K562 (cell line): Measurements from ENCODE around the gene SERHL2. TPM values are rescaled to one million over a fixed set of nuclear protein-coding genes. Genes with fewer than 3 reads are reported as not detected.

Experiments used
- BDP1 ChIP-seq: IDR thresholded peaks from 3 replicates; pipeline ENCODE4 v1.6.1; 2011; ENCODE audit not compliant: insufficient read length, insufficient read depth
- ELF1 ChIP-seq: fragments of 200-800 bp; sonication (Bioruptor generic); IDR thresholded peaks from 2 replicates; pipeline ENCODE4 v1.6.1; 2016; ENCODE audit warnings: missing genetic modification characterization, missing compliant biosample characterization
- GTF2E2 ChIP-seq: fragments of 200-800 bp; sonication (Bioruptor generic); IDR thresholded peaks from 2 replicates; pipeline ENCODE4 v1.6.1; 2016; ENCODE audit warnings: missing genetic modification characterization, missing compliant biosample characterization
- MAZ ChIP-seq, 2 experiments: fragments of 450-650 bp in 1 of 2; sonication (generic) in 1 of 2; formaldehyde crosslinking; IDR thresholded peaks in 1 of 2; conservative IDR thresholded peaks in 1 of 2; 2 replicates each; pipeline versions ENCODE4 v1.4.0 to v1.5.0; 2020; ENCODE audit warnings: mild to moderate bottlenecking in 1 of 2, missing genetic modification reagents in 1 of 2
- MYC ChIP-seq, 2 experiments: fragments of 250-450 bp in 1 of 2; sonication (Bioruptor Pico) in 1 of 2; IDR thresholded peaks; 2 replicates each; pipeline versions ENCODE4 v1.5.1 to v1.6.1; 2012 to 2021; ENCODE audit warnings: low read depth in 2 of 2, borderline replicate concordance in 1 of 2, improper control_type of control experiment in 1 of 2, low read length in 1 of 2, mild to moderate bottlenecking in 1 of 2, moderate library complexity in 1 of 2
- PHF8 ChIP-seq: fragments of 200-600 bp; sonication (generic); IDR thresholded peaks from 2 replicates; pipeline ENCODE4 v1.6.1; 2012; ENCODE audit warnings: mixed run types, mild to moderate bottlenecking, inconsistent platforms, low read length, moderate library complexity, borderline replicate concordance
- SOX6 ChIP-seq: fragments of 450-650 bp; IDR thresholded peaks from 2 replicates; pipeline ENCODE4 v1.6.1; 2014; ENCODE audit warnings: mild to moderate bottlenecking
- ZFX ChIP-seq: sonication (generic); formaldehyde crosslinking; IDR thresholded peaks from 2 replicates; pipeline ENCODE4 v1.8.0; 2022; ENCODE audit warnings: mild to moderate bottlenecking, missing genetic modification reagents, moderate library complexity
- ZNF561 ChIP-seq: fragments of 450-650 bp; formaldehyde crosslinking; conservative IDR thresholded peaks from 2 replicates; pipeline ENCODE4 v1.4.0; 2020; ENCODE audit warnings: mild to moderate bottlenecking, moderate library complexity
- polyA plus RNA-seq, 8 experiments: library from polyadenylated mRNA; depleted of rRNA in 4 of 8; stranded (reverse) in 5 of 8; unstranded in 3 of 8; fragments of >200 nt; fragmentation: Nextera tagmentation in 2 of 8; fragmentation: Illumina TruSeq in 1 of 8; extraction: Ambion mirVana in 2 of 8; extraction: Trizol in 1 of 8; gene quantifications; 2 replicates each; pipeline versions ENCODE4 v1.2.1 to v1.2.3, GENCODE V29; 2011 to 2014; ENCODE audit warnings: inconsistent platforms in 1 of 8, missing spikeins in 1 of 8
- total RNA-seq, 7 experiments: library from RNA; depleted of rRNA in 6 of 7; stranded (reverse); fragments of >200 nt in 6 of 7; fragmentation: Illumina TruSeq in 2 of 7; extraction: Trizol in 2 of 7; gene quantifications; 2 replicates each; pipeline versions ENCODE4 v1.2.1 to v1.2.3, GENCODE V29; 2011 to 2021; ENCODE audit warnings: low replicate concordance in 1 of 7
- TF ChIP-seq, protein P1 (sequence below), 2 experiments: fragments of 450-650 bp in 1 of 2; sonication (generic) in 1 of 2; formaldehyde crosslinking in 1 of 2; IDR thresholded peaks; 2 replicates each; pipeline versions ENCODE4 v1.7.1 to v1.9.0; 2016 to 2022; ENCODE audit warnings: inconsistent platforms in 1 of 2, mild to moderate bottlenecking in 1 of 2, missing genetic modification reagents in 1 of 2

The SERHL2 gene
- total and polyA plus RNA-seq, 9 of the 15 experiments (the other 6 are each of a cell fraction or from before 2014, with no cell fraction given): 19.9 to 62.6 (median 25.2) TPM

DNA sequence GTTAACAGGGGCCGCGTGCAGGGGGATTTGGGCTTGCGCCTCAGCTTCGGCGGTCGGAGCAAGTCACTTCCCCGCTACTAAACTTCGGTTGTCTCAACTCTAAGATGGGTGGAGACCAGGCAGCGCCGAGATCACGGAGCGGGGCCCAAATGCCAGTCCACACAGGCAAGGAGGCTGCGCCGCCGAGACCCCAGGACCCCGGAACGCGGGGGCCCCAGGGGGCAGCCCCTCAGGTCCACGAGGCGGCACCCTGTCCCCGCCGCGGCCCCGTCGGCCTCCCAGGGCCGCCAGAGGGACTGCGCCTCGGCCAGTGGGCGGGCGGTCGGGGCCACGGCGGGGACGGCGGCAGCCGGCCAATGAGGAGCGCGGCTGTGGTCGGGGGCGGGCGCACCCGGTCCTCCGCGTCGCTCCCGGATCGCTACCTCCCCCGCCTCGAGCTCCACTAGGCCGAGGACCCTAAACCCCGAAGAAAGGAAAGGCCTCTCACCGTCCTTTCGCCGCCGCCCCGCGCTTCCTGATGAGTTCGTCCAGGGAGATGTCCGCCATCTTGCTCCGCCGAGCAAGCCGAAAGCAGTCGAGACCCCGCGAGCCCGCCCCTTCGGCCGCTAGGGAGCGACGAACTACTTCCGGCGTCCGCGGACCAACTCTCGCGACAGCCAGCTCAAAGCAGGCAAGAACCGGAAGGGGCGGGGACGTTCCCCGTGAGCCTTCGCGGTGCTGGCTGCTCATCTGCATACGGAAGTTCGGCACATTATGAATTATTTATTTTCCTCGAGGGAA, 60.7 kb downstream of the SERHL2 start, which contains the start of gene POLDIP3 (continued):
- TF ChIP-seq, protein P1, sequence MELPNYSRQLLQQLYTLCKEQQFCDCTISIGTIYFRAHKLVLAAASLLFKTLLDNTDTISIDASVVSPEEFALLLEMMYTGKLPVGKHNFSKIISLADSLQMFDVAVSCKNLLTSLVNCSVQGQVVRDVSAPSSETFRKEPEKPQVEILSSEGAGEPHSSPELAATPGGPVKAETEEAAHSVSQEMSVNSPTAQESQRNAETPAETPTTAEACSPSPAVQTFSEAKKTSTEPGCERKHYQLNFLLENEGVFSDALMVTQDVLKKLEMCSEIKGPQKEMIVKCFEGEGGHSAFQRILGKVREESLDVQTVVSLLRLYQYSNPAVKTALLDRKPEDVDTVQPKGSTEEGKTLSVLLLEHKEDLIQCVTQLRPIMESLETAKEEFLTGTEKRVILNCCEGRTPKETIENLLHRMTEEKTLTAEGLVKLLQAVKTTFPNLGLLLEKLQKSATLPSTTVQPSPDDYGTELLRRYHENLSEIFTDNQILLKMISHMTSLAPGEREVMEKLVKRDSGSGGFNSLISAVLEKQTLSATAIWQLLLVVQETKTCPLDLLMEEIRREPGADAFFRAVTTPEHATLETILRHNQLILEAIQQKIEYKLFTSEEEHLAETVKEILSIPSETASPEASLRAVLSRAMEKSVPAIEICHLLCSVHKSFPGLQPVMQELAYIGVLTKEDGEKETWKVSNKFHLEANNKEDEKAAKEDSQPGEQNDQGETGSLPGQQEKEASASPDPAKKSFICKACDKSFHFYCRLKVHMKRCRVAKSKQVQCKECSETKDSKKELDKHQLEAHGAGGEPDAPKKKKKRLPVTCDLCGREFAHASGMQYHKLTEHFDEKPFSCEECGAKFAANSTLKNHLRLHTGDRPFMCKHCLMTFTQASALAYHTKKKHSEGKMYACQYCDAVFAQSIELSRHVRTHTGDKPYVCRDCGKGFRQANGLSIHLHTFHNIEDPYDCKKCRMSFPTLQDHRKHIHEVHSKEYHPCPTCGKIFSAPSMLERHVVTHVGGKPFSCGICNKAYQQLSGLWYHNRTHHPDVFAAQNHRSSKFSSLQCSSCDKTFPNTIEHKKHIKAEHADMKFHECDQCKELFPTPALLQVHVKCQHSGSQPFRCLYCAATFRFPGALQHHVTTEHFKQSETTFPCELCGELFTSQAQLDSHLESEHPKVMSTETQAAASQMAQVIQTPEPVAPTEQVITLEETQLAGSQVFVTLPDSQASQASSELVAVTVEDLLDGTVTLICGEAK (IDR thresholded peaks at IDR 0.05): peak; percentile 96
- TF ChIP-seq, protein P1 (CRISPR knock-in tag; IDR thresholded peaks at IDR 0.05): no peak
- TF ChIP-seq SOX6 (0 out of 2 replicates have a peak, but pooled peaks have one; percentile 10), MYC (IDR thresholded peaks at IDR 0.05; ENCODE audit: low read depth, low read length) (peak; percentile 60), MYC (CRISPR knock-in tag; IDR thresholded peaks at IDR 0.05; ENCODE audit: borderline replicate concordance, low read depth) (no peak), ZNF561 (CRISPR knock-in tag) (no peak), MAZ (CRISPR knock-in tag; conservative IDR thresholded peaks at IDR 0.05 in 1 of 2, IDR thresholded peaks at IDR 0.05 in 1 of 2) (peak; percentile 19 to 44; a peak in 1 of 4 replicates), GTF2E2 (tag) (no peak), ZFX (CRISPR knock-in tag) (peak; percentile 71; the same call in 1 of the 2 replicates), PHF8 (peak; percentile 87), ELF1 (tag) (peak; percentile 88), BDP1 (no peak)
